Fibroblast of lung (primary cell): Measurements from ENCODE around the gene ACOXL.

ENCODE experiments used
- CTCF ChIP-seq, 2 donors: IDR thresholded peaks in 1 of 2; conservative IDR thresholded peaks in 1 of 2; 1 replicate in 1 of 2; 2 replicates in 1 of 2; pipeline ENCODE4 v1.5.1; 2011 to 2012; ENCODE audit warnings: low read length in 2 of 2, control low read depth in 1 of 2, inconsistent platforms in 1 of 2, low read depth in 1 of 2, mild to moderate bottlenecking in 1 of 2
- EZH2 ChIP-seq: IDR thresholded peaks from 2 replicates; pipeline ENCODE4 v1.5.1; 2012; ENCODE audit warnings: low read length, control low read depth, mild to moderate bottlenecking; ENCODE audit errors: missing control alignments

- TF ChIP-seq EZH2 (no peak), CTCF (conservative IDR thresholded peaks at IDR 0.05 in 1 of 2, IDR thresholded peaks at IDR 0.05 in 1 of 2; ENCODE audit: low read depth in 1 of 2, low read length in 2 of 2) (no peak)
Observed at GRCh38 chr2:111167076-111167862, 434.9 kb downstream of the ACOXL start.
